B cell (primary cell): ENCODE measurements around the gene PNMA8C. TPM values are rescaled to one million over a fixed set of nuclear protein-coding genes. Genes with fewer than 3 reads are reported as not detected.

Experiments
- ATAC-seq: fragments of 200-7000 bp; cut with Tn5 transposase; one replicate; pipeline ENCODE4 v1.10.0; 2021; ENCODE audit warnings: low read depth, mild to moderate bottlenecking, moderate number of reproducible peaks, moderate library complexity
- CTCF ChIA-PET: fragments of 350-600 bp; sonication (Branson Sonifier 250); formaldehyde crosslinking; loops from one replicate; lab custom pipeline; 2021; ENCODE audit warnings: antibody characterized with exemption, inconsistent platforms; lab: Charles Lee
- POLR2A ChIA-PET: fragments of 350-600 bp; sonication (Branson Sonifier 250); formaldehyde crosslinking; loops from one replicate; lab custom pipeline; 2021; ENCODE audit warnings: antibody characterized with exemption; lab: Charles Lee
- DNase-seq: peaks from one replicate; pipeline ENCODE4 v3.0.0; 2013
- H2AFZ ChIP-seq: 2 replicates; pipeline ENCODE4 v1.6.1; 2012; ENCODE audit warnings: mild to moderate bottlenecking, low read depth, low read length; ENCODE audit not compliant: insufficient read depth, poor library complexity, severe bottlenecking
- H3K27ac ChIP-seq, 2 donors: 1 replicate in 1 of 2; 2 replicates in 1 of 2; pipeline ENCODE4 v1.5.1; 2012 to 2013; ENCODE audit warnings: low read length in 2 of 2, mild to moderate bottlenecking in 2 of 2, moderate library complexity in 1 of 2
- H3K27me3 ChIP-seq, 4 experiments: fragments of 200-600 bp in 1 of 4; sonication (generic) in 1 of 4; replicated peaks in 1 of 4; 1 replicate in 2 of 4; 2 replicates in 2 of 4; pipeline versions ENCODE4 v1.6.1 to v1.7.0; 2013 to 2016; ENCODE audit warnings: low read length in 3 of 4, mild to moderate bottlenecking in 2 of 4, mixed read lengths in 1 of 4, moderate library complexity in 1 of 4; ENCODE audit not compliant: insufficient read depth in 4 of 4, control insufficient read depth in 3 of 4; ENCODE audit errors: control extremely low read depth in 1 of 4
- H3K36me3 ChIP-seq, 2 experiments: replicated peaks in 1 of 2; 1 replicate in 1 of 2; 2 replicates in 1 of 2; pipeline versions ENCODE4 v1.6.1 to v1.7.1; 2013; ENCODE audit warnings: low read length in 1 of 2; ENCODE audit not compliant: insufficient read depth in 2 of 2, control insufficient read depth in 1 of 2; ENCODE audit errors: control extremely low read depth in 1 of 2, extremely low read depth in 1 of 2
- H3K4me1 ChIP-seq, 2 donors: fragments of 200-600 bp in 1 of 2; sonication (generic) in 1 of 2; 1 replicate in 1 of 2; 2 replicates in 1 of 2; pipeline versions ENCODE4 v1.5.1 to v1.6.1; 2013 to 2017; ENCODE audit warnings: low read length in 2 of 2; ENCODE audit not compliant: control insufficient read depth in 2 of 2, insufficient read depth in 2 of 2
- H3K4me2 ChIP-seq: replicated peaks from 2 replicates; pipeline ENCODE3; 2012; ENCODE audit warnings: mild to moderate bottlenecking, low read depth, low read length; ENCODE audit not compliant: poor library complexity, severe bottlenecking
- H3K4me3 ChIP-seq, 5 experiments: fragments of 200-600 bp in 1 of 5; sonication (generic) in 1 of 5; 1 replicate in 3 of 5; 2 replicates in 2 of 5; pipeline versions ENCODE4 v1.5.1 to v1.7.0; 2011 to 2016; ENCODE audit warnings: low read length in 4 of 5, mild to moderate bottlenecking in 4 of 5, low read depth in 2 of 5, control low read depth in 1 of 5, moderate library complexity in 1 of 5; ENCODE audit not compliant: insufficient read depth in 1 of 5; ENCODE audit errors: control extremely low read depth in 1 of 5, extremely low read depth in 1 of 5
- H3K79me2 ChIP-seq: fragments of 200-600 bp; sonication (generic); one replicate; pipeline ENCODE4 v1.6.0; 2016; ENCODE audit warnings: low read length; ENCODE audit not compliant: control insufficient read depth, insufficient read depth
- H3K9ac ChIP-seq: fragments of 200-600 bp; sonication (generic); 2 replicates; pipeline ENCODE4 v1.6.1; 2017; ENCODE audit warnings: mild to moderate bottlenecking, low read length, moderate library complexity
- H3K9me3 ChIP-seq, 3 donors: one replicate each; pipeline versions ENCODE4 v1.6.1 to v1.7.1; 2013; ENCODE audit warnings: low read length in 2 of 3; ENCODE audit not compliant: control insufficient read depth in 2 of 3, insufficient read depth in 1 of 3; ENCODE audit errors: control extremely low read depth in 1 of 3
- H4K20me1 ChIP-seq: 2 replicates; pipeline ENCODE4 v1.6.0; 2012; ENCODE audit warnings: mild to moderate bottlenecking, low read length; ENCODE audit not compliant: insufficient read depth, control insufficient read depth, poor library complexity, severe bottlenecking
- H3K27ac Mint-ChIP-seq: one replicate; pipeline ENCODE4 v1.8.0; 2021; ENCODE audit warnings: mixed read lengths
- H3K27me3 Mint-ChIP-seq: one replicate; pipeline ENCODE4 v1.8.0; 2021; ENCODE audit warnings: mixed read lengths
- H3K4me1 Mint-ChIP-seq: one replicate; pipeline ENCODE4 v1.8.0; 2021; ENCODE audit warnings: mixed read lengths
- H3K4me3 Mint-ChIP-seq: one replicate; pipeline ENCODE4 v1.8.0; 2021; ENCODE audit warnings: mixed read lengths
- H3K9me3 Mint-ChIP-seq: one replicate; pipeline ENCODE4 v1.8.0; 2022; ENCODE audit warnings: mixed read lengths; ENCODE audit not compliant: insufficient read depth
- CTCF ChIP-seq: fragments of 200-600 bp; IDR thresholded peaks from one replicate; pipeline ENCODE4 v1.8.0; 2022; ENCODE audit warnings: antibody characterized with exemption, mild to moderate bottlenecking
- EZH2 ChIP-seq: IDR thresholded peaks from 2 replicates; pipeline ENCODE4 v1.6.1; 2012; ENCODE audit warnings: borderline replicate concordance, low read depth, mild to moderate bottlenecking, moderate library complexity, low read length; ENCODE audit not compliant: insufficient read depth, poor library complexity, severe bottlenecking
- WGBS: methylation state at CpG from one replicate; pipeline ENCODE4 v1.1.5; 2013; ENCODE audit warnings: missing lambda C conversion rate; ENCODE audit not compliant: insufficient coverage; 5-methylcytosine and 5-hydroxymethylcytosine counted together
- intact Hi-C: fragments of 100-400 bp; cut with micrococcal nuclease; formaldehyde crosslinking; loops from one replicate; pipeline ENCODE4 v1.10.0; 2022
- polyA plus RNA-seq: library from polyadenylated mRNA; depleted of rRNA; stranded (reverse); fragments of >200 nt; gene quantifications from 2 replicates; pipeline ENCODE4 v1.2.3, GENCODE V29; 2012
- total RNA-seq, 2 donors: library from RNA; stranded (reverse); fragments of 120-200 nt in 1 of 2; gene quantifications; 1 replicate in 1 of 2; 2 replicates in 1 of 2; pipeline versions ENCODE4 v1.2.3 to v1.2.4, GENCODE V29; 2013 to 2022

PNMA8C gene
- total and polyA plus RNA-seq, 2 donors (not counting 1 experiment from before 2014, with no cell fraction given): not detected

GRCh38 chr19:46411088-46411924 is 17.4 kb downstream of the PNMA8C start:
- peaks cover 0 to 78% (median 24%) of the 10 kb centered on the region in 4 experiments for H3K27me3 ChIP-seq
- no peak overlapping the region for H3K27ac ChIP-seq
- H3K4me1 ChIP-seq: peaks cover 4 to 5% of the 10 kb centered on the region in 2 donors
- TF ChIP-seq EZH2 (no peak), CTCF (no peak)
- Mint-ChIP-seq H3K4me1 (peaks cover 3% of the 10 kb centered on the region), H3K9me3 (no peaks in the 10 kb centered on the region), H3K27ac (no peak overlapping the region), H3K27me3 (peaks cover 56% of the 10 kb centered on the region), H3K4me3 (no peak overlapping the region)
- no peak overlapping the region for H3K9ac ChIP-seq
- ChIA-PET CTCF (interaction anchor here (1.0 kb wide), 1 partner anchor 9 kb away, joined by 3 read pairs; no protein-coding TSS in a partner anchor), POLR2A (no interaction called here)
- H2AFZ ChIP-seq: no peak overlapping the region
- DNase-seq: no peak
- H3K4me2 ChIP-seq: no peak overlapping the region
- WGBS: 90% methylated on average over 11 of the region's 13 CpGs
- ATAC-seq: no peak
- H3K4me3 ChIP-seq: no peak overlapping the region
- H3K36me3 ChIP-seq: no peaks in the 10 kb centered on the region
- no peaks in the 10 kb centered on the region for H3K79me2 ChIP-seq
- peaks cover 0 to 21% (median 0%) of the 10 kb centered on the region in 3 donors for H3K9me3 ChIP-seq
- intact Hi-C loops: no loop called here
- H4K20me1 ChIP-seq: no peaks in the 10 kb centered on the region
